SK-N-SH treated with all-trans-retinoic acid at 6 μM for 48 hours (cell line): Measurements from ENCODE around the gene P2RX3.

Source experiments
- ESRRG ChIP-seq: fragments of 250-450 bp; sonication (Bioruptor Pico); IDR thresholded peaks from 2 replicates; pipeline ENCODE4 v1.6.1; 2021; ENCODE audit warnings: mild to moderate bottlenecking
- ZFP3 ChIP-seq: fragments of 250-450 bp; sonication (Bioruptor Pico); IDR thresholded peaks from 2 replicates; pipeline ENCODE4 v1.5.0; 2020; ENCODE audit warnings: mild to moderate bottlenecking, moderate library complexity
- TF ChIP-seq, protein P1 (sequence below): fragments of 250-450 bp; sonication (Bioruptor Pico); IDR thresholded peaks from 2 replicates; pipeline ENCODE4 v1.8.0; 2020; ENCODE audit warnings: mild to moderate bottlenecking, moderate library complexity, borderline replicate concordance

DNA sequence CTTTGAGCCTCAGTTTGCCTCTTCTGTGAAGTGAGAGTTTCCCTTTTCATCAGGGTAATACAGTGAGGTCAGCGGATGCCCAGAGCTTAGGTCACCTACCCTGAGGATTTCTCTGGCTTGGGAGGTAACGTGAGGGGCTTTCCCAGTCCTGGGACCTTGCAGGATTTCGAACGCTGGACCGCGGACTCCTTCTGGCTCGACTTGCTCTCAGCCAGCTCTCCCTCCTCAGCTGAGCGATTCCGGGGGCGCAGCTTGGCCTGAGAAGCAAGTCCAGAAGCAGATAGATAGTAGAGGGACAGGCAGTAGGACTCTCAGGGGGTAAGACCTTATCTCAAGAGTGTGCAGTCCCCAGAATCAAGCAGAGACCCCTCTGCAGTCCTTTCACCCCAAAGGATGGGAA, 37.4 kb upstream of the P2RX3 start:
- no peak for TF ChIP-seq ZFP3 (CRISPR knock-in tag)
- TF ChIP-seq, protein P1, sequence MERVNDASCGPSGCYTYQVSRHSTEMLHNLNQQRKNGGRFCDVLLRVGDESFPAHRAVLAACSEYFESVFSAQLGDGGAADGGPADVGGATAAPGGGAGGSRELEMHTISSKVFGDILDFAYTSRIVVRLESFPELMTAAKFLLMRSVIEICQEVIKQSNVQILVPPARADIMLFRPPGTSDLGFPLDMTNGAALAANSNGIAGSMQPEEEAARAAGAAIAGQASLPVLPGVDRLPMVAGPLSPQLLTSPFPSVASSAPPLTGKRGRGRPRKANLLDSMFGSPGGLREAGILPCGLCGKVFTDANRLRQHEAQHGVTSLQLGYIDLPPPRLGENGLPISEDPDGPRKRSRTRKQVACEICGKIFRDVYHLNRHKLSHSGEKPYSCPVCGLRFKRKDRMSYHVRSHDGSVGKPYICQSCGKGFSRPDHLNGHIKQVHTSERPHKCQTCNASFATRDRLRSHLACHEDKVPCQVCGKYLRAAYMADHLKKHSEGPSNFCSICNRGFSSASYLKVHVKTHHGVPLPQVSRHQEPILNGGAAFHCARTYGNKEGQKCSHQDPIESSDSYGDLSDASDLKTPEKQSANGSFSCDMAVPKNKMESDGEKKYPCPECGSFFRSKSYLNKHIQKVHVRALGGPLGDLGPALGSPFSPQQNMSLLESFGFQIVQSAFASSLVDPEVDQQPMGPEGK = no peak
- TF ChIP-seq ESRRG (CRISPR knock-in tag) = no peak
